Neural progenitor cell (in vitro differentiated cells): ENCODE results near the gene CYYR1. TPM values are rescaled to one million over a fixed set of nuclear protein-coding genes. Genes with fewer than 3 reads are reported as not detected.
A peak's percentile ranks its signal among the peaks of the same experiment; 100 is the strongest.

Experiments
- DNase-seq: peaks from one replicate; pipeline ENCODE4 v3.0.0-alpha.2; 2016; ENCODE audit warnings: low spot score
- H2AFZ ChIP-seq: fragments of 200-600 bp; sonication (generic); replicated peaks from 2 replicates; pipeline ENCODE4 v1.6.1; 2016; ENCODE audit warnings: antibody characterized with exemption
- H3F3A ChIP-seq: fragments of 200-600 bp; sonication (generic); 2 replicates; pipeline ENCODE4 v1.6.1; 2016; ENCODE audit warnings: antibody characterized with exemption, low read depth
- H3K27ac ChIP-seq: fragments of 200-600 bp; sonication (generic); 2 replicates; pipeline ENCODE4 v1.5.1; 2016; ENCODE audit warnings: mild to moderate bottlenecking
- H3K27me3 ChIP-seq: fragments of 200-600 bp; sonication (generic); 2 replicates; pipeline ENCODE4 v1.6.1; 2016; ENCODE audit warnings: mild to moderate bottlenecking, moderate library complexity
- H3K36me3 ChIP-seq: fragments of 200-600 bp; sonication (generic); 2 replicates; pipeline ENCODE4 v1.5.1; 2016
- H3K4me1 ChIP-seq: fragments of 200-600 bp; sonication (generic); 2 replicates; pipeline ENCODE4 v1.6.1; 2016; ENCODE audit warnings: mixed run types
- H3K4me2 ChIP-seq: fragments of 200-600 bp; sonication (generic); 2 replicates; pipeline ENCODE4 v1.6.1; 2016
- H3K4me3 ChIP-seq: fragments of 200-600 bp; sonication (generic); 2 replicates; pipeline ENCODE4 v1.5.1; 2016
- H3K79me2 ChIP-seq: fragments of 200-600 bp; sonication (generic); 2 replicates; pipeline ENCODE4 v1.6.1; 2016; ENCODE audit warnings: low read depth
- H3K9ac ChIP-seq: fragments of 200-600 bp; sonication (generic); 2 replicates; pipeline ENCODE4 v1.6.1; 2016
- H3K9me3 ChIP-seq: fragments of 200-600 bp; sonication (generic); 2 replicates; pipeline ENCODE4 v1.5.1; 2016; ENCODE audit warnings: low read depth
- H4K20me1 ChIP-seq: fragments of 200-600 bp; sonication (generic); 2 replicates; pipeline ENCODE4 v1.6.1; 2016; ENCODE audit warnings: low read depth
- H3K27ac Mint-ChIP-seq: 3 replicates; pipeline ENCODE4 v1.8.0; 2021; ENCODE audit warnings: mixed read lengths
- H3K27me3 Mint-ChIP-seq: 2 replicates; pipeline ENCODE4 v1.8.0; 2022; ENCODE audit warnings: low read depth, mild to moderate bottlenecking, inconsistent platforms, moderate library complexity, mixed read lengths; ENCODE audit not compliant: insufficient read depth
- H3K36me3 Mint-ChIP-seq: 3 replicates; pipeline ENCODE4 v1.8.0; 2021; ENCODE audit warnings: mixed read lengths
- H3K4me1 Mint-ChIP-seq: 3 replicates; pipeline ENCODE4 v1.8.0; 2021; ENCODE audit warnings: mixed read lengths
- H3K4me3 Mint-ChIP-seq: 3 replicates; pipeline ENCODE4 v1.8.0; 2021; ENCODE audit warnings: mild to moderate bottlenecking, moderate library complexity, mixed read lengths
- H3K9me3 Mint-ChIP-seq: 3 replicates; pipeline ENCODE4 v1.8.0; 2020; ENCODE audit warnings: mixed read lengths
- CTCF ChIP-seq: fragments of 200-600 bp; sonication (generic); IDR thresholded peaks from 2 replicates; pipeline ENCODE4 v1.5.1; 2017; ENCODE audit warnings: antibody characterized with exemption, mild to moderate bottlenecking
- EZH2 ChIP-seq: fragments of 200-600 bp; sonication (generic); IDR thresholded peaks from 2 replicates; pipeline ENCODE4 v1.6.1; 2017; ENCODE audit warnings: antibody characterized with exemption, mild to moderate bottlenecking, moderate library complexity
- EZH2phosphoT487 ChIP-seq: fragments of 200-600 bp; sonication (generic); IDR thresholded peaks from 2 replicates; pipeline ENCODE4 v1.6.1; 2017; ENCODE audit warnings: antibody characterized with exemption
- total RNA-seq: library from RNA; depleted of rRNA; stranded (reverse); fragments of >200 nt; gene quantifications from 2 replicates; pipeline ENCODE4 v1.2.3, GENCODE V29; 2015; ENCODE audit warnings: low replicate concordance

Gene CYYR1
- total RNA-seq, 1 donor from 2014 or later = 25.7 TPM

- no peaks in the 10 kb centered on the region for H3K79me2 ChIP-seq
- no peak overlapping the region for H3K9ac ChIP-seq
- no peaks in the 10 kb centered on the region for H3K4me1 ChIP-seq
- peaks cover 2% of the 10 kb centered on the region for H3K27me3 Mint-ChIP-seq
- no peak overlapping the region for H3K4me2 ChIP-seq
- TF ChIP-seq EZH2phosphoT487 (no peak), CTCF (no peak), EZH2 (no peak)
- peaks cover 14% of the 10 kb centered on the region for H3K4me1 Mint-ChIP-seq
- H3K4me3 ChIP-seq = no peak overlapping the region
- H3K9me3 Mint-ChIP-seq = no peaks in the 10 kb centered on the region
- DNase-seq = no peak
- no peak overlapping the region for H3K27ac Mint-ChIP-seq
- no peaks in the 10 kb centered on the region for H3K36me3 Mint-ChIP-seq
- H3K36me3 ChIP-seq = no peaks in the 10 kb centered on the region
- no peaks in the 10 kb centered on the region for H3F3A ChIP-seq
- no peak overlapping the region for H2AFZ ChIP-seq
- H3K27ac ChIP-seq = no peak overlapping the region
- H3K9me3 ChIP-seq = no peaks in the 10 kb centered on the region
- H3K27me3 ChIP-seq = no peaks in the 10 kb centered on the region
- H4K20me1 ChIP-seq = no peaks in the 10 kb centered on the region
- H3K4me3 Mint-ChIP-seq = no peak overlapping the region
These were observed 129.2 kb downstream of the CYYR1 start for GRCh38 chr21:26443867-26444266.

DNA sequence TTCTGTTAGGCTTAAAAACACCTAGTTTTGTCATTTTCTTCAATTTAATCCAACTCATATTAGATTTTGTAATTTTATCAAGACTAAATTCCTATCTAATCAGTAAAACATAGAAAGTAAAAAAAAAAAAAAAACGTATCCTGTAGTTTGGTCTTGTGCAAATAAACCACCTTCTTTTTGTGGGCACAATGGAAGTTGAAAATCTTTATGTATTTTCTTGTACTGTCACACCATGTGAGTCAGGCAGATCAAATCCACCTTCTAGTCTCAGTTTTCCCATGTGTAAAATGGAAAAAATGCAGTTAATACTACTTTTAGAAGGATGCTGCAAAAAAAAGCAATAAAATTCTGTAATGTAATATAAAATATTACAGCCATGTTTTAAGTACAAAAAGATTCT is 129.8 kb downstream of the CYYR1 start:
- H3K27ac Mint-ChIP-seq = no peak overlapping the region
- Histone ChIP-seq H3K4me3 (no peak overlapping the region), H3K27me3 (no peaks in the 10 kb centered on the region), H3K27ac (no peak overlapping the region), H3K79me2 (no peaks in the 10 kb centered on the region), H3F3A (no peaks in the 10 kb centered on the region), H3K9me3 (no peaks in the 10 kb centered on the region), H3K9ac (no peak overlapping the region), H3K4me1 (no peaks in the 10 kb centered on the region), H2AFZ (no peak overlapping the region), H3K36me3 (no peaks in the 10 kb centered on the region), H4K20me1 (no peaks in the 10 kb centered on the region), H3K4me2 (no peak overlapping the region)
- H3K9me3 Mint-ChIP-seq = no peaks in the 10 kb centered on the region
- TF ChIP-seq EZH2phosphoT487 (no peak), EZH2 (no peak), CTCF (no peak)
- peaks cover 12% of the 10 kb centered on the region for H3K4me1 Mint-ChIP-seq
- peaks cover 2% of the 10 kb centered on the region for H3K27me3 Mint-ChIP-seq
- no peak for DNase-seq
- no peak overlapping the region for H3K4me3 Mint-ChIP-seq
- H3K36me3 Mint-ChIP-seq = no peaks in the 10 kb centered on the region

DNA sequence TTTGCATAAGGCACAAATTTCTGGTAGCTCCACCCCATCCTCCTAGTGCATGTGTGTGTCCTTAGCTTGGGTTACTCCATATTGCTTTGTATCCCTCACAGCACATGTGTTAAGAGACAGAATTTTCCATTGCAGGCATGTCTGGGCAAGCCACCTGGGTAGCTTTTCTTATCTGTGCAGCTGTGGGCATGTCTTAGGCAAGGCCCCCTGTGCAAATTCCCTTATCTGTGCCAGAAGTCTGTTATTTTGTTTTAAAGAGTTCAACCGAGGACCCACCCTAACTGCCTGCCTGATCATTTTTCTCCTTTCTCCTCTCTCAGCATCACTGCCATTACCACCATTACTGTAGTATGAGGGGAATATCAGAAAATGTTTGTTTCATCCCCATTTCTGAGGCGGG is 131.9 kb downstream of the CYYR1 start:
- Histone ChIP-seq H4K20me1 (no peaks in the 10 kb centered on the region), H3K9me3 (no peaks in the 10 kb centered on the region), H3F3A (no peaks in the 10 kb centered on the region), H3K27ac (no peak overlapping the region), H3K36me3 (no peaks in the 10 kb centered on the region), H3K4me1 (no peaks in the 10 kb centered on the region), H3K79me2 (no peaks in the 10 kb centered on the region), H3K4me2 (no peak overlapping the region), H3K9ac (no peak overlapping the region), H3K4me3 (no peak overlapping the region), H2AFZ (peak overlapping the region; percentile 42), H3K27me3 (no peaks in the 10 kb centered on the region)
- Mint-ChIP-seq H3K36me3 (no peaks in the 10 kb centered on the region), H3K4me3 (no peak overlapping the region), H3K4me1 (peaks cover 1% of the 10 kb centered on the region), H3K27ac (no peak overlapping the region), H3K27me3 (peaks cover 4% of the 10 kb centered on the region), H3K9me3 (no peaks in the 10 kb centered on the region)
- DNase-seq = no peak
- TF ChIP-seq EZH2 (no peak), CTCF (no peak), EZH2phosphoT487 (no peak)

GRCh38 chr21:26438976-26439375 is 134.1 kb downstream of the CYYR1 start:
- H3K9me3 Mint-ChIP-seq = no peaks in the 10 kb centered on the region
- Histone ChIP-seq H3K9ac (no peak overlapping the region), H3K27me3 (no peaks in the 10 kb centered on the region), H3K4me1 (no peaks in the 10 kb centered on the region), H2AFZ (no peak overlapping the region), H4K20me1 (no peaks in the 10 kb centered on the region), H3K27ac (no peak overlapping the region), H3K36me3 (no peaks in the 10 kb centered on the region), H3K9me3 (no peaks in the 10 kb centered on the region), H3K4me2 (no peak overlapping the region), H3K79me2 (no peaks in the 10 kb centered on the region), H3K4me3 (no peak overlapping the region), H3F3A (no peaks in the 10 kb centered on the region)
- peaks cover 2% of the 10 kb centered on the region for H3K27me3 Mint-ChIP-seq
- no peaks in the 10 kb centered on the region for H3K36me3 Mint-ChIP-seq
- no peak overlapping the region for H3K27ac Mint-ChIP-seq
- no peak for DNase-seq
- H3K4me1 Mint-ChIP-seq = no peaks in the 10 kb centered on the region
- TF ChIP-seq EZH2phosphoT487 = no peak
- TF ChIP-seq EZH2 = no peak
- TF ChIP-seq CTCF = no peak
- H3K4me3 Mint-ChIP-seq = no peak overlapping the region
